ENCODE results near the gene NPR3. TPM values are rescaled to one million over a fixed set of nuclear protein-coding genes. Genes with fewer than 3 reads are reported as not detected.

NPR3 gene
- total and polyA plus RNA-seq, 3 experiments from 2014 or later, result not detected

DNA sequence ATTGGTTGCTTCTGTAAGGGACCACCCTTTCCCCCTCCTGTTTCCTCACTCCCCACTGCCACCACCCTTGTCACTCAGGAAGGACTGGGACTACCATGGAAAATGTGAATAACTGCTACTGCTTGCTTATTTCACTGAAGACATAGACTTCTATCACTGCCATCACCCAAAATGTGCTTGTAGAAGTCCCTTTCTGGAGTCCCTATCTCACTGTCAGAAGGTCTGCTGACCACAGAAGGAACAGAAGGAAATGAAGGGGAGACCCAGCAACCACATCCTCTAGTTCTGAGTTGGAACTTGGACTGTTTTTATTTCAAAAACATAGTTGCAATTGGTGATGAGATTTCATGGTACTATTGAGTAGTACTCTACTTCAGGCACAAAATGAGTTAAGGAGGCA, 122.5 kb downstream of the NPR3 start:
- Mint-ChIP-seq H3K36me3 (no peaks in the 10 kb centered on the region), H3K4me1 (no peaks in the 10 kb centered on the region), H3K27ac (no peak overlapping the region), H3K27me3 (no peaks in the 10 kb centered on the region), H3K9me3 (peaks cover 0 to 15% (median 0%) of the 10 kb centered on the region in 5 donors), H3K4me3 (no peak overlapping the region)
- no peaks in the 10 kb centered on the region for H3K9me3 ChIP-seq (ENCODE audit: low read length)
- no peak overlapping the region for H3K27ac ChIP-seq (ENCODE audit: low read depth, low read length)
- CTCF ChIA-PET, result no interaction called here
- POLR2A ChIA-PET, result no interaction called here
- H3K27me3 ChIP-seq (ENCODE audit: insufficient read depth, low read length, poor library complexity, severe bottlenecking), result no peaks in the 10 kb centered on the region
- no peak for DNase-seq
- H3K4me3 ChIP-seq (ENCODE audit: low read length), result no peak overlapping the region
- no peaks in the 10 kb centered on the region for H3K36me3 ChIP-seq (ENCODE audit: insufficient read depth, low read length)
- no peaks in the 10 kb centered on the region for H3K4me1 ChIP-seq (ENCODE audit: insufficient read depth, low read length)

- H3K36me3 Mint-ChIP-seq, result no peaks in the 10 kb centered on the region
- ChIA-PET CTCF (no interaction called here), POLR2A (no interaction called here)
- Histone ChIP-seq H3K27me3 (ENCODE audit: insufficient read depth, low read length, poor library complexity, severe bottlenecking) (no peaks in the 10 kb centered on the region), H3K36me3 (ENCODE audit: insufficient read depth, low read length) (no peaks in the 10 kb centered on the region), H3K4me3 (ENCODE audit: low read length) (no peak overlapping the region), H3K9me3 (ENCODE audit: low read length) (no peaks in the 10 kb centered on the region), H3K27ac (ENCODE audit: low read depth, low read length) (no peak overlapping the region), H3K4me1 (ENCODE audit: insufficient read depth, low read length) (no peaks in the 10 kb centered on the region)
- no peak overlapping the region for H3K4me3 Mint-ChIP-seq
- H3K27me3 Mint-ChIP-seq, result no peaks in the 10 kb centered on the region
- peaks cover 0 to 15% (median 0%) of the 10 kb centered on the region in 5 donors for H3K9me3 Mint-ChIP-seq
- no peak overlapping the region for H3K27ac Mint-ChIP-seq
- H3K4me1 Mint-ChIP-seq, result no peaks in the 10 kb centered on the region
- no peak for DNase-seq
These were observed 123.1 kb downstream of the NPR3 start for GRCh38 chr5:32834251-32834650.

DNA sequence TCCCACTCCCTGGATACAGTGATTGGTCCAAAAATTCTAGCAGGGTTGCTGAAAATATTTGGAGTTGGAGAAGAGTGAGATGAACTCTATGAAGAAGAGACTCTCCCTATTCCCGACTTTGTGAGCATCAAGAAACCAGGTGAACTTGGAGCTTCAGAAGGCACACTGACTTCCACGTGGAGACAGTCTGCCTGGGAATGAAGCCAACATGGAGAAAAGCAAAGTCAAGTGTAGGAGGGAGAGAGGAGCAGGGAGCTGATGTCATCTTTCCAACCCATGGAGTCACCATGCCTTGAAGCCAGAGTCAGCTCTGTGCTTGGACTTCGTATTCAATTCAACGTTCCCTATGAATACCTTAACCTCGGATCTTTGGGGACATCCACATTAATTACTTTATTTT, 125.1 kb downstream of the NPR3 start:
- Mint-ChIP-seq H3K4me1 (no peaks in the 10 kb centered on the region), H3K4me3 (no peak overlapping the region), H3K9me3 (peaks cover 0 to 11% (median 0%) of the 10 kb centered on the region in 5 donors), H3K27me3 (no peaks in the 10 kb centered on the region), H3K27ac (no peak overlapping the region), H3K36me3 (no peaks in the 10 kb centered on the region)
- H3K9me3 ChIP-seq (ENCODE audit: low read length), result no peaks in the 10 kb centered on the region
- H3K4me3 ChIP-seq (ENCODE audit: low read length), result no peak overlapping the region
- no peak for DNase-seq
- ChIA-PET CTCF (no interaction called here), POLR2A (no interaction called here)
- H3K4me1 ChIP-seq (ENCODE audit: insufficient read depth, low read length), result no peaks in the 10 kb centered on the region
- H3K27me3 ChIP-seq (ENCODE audit: insufficient read depth, low read length, poor library complexity, severe bottlenecking), result no peaks in the 10 kb centered on the region
- H3K36me3 ChIP-seq (ENCODE audit: insufficient read depth, low read length), result no peaks in the 10 kb centered on the region
- no peak overlapping the region for H3K27ac ChIP-seq (ENCODE audit: low read depth, low read length)

GRCh38 chr5:32837211-32837610, 126.1 kb downstream of the NPR3 start:
- no peak overlapping the region for H3K4me3 Mint-ChIP-seq
- no peaks in the 10 kb centered on the region for H3K4me1 Mint-ChIP-seq
- POLR2A ChIA-PET, result no interaction called here
- no peak for DNase-seq
- no peak overlapping the region for H3K27ac Mint-ChIP-seq
- no peaks in the 10 kb centered on the region for H3K4me1 ChIP-seq (ENCODE audit: insufficient read depth, low read length)
- H3K36me3 Mint-ChIP-seq, result no peaks in the 10 kb centered on the region
- CTCF ChIA-PET, result no interaction called here
- no peaks in the 10 kb centered on the region for H3K27me3 ChIP-seq (ENCODE audit: insufficient read depth, low read length, poor library complexity, severe bottlenecking)
- no peak overlapping the region for H3K4me3 ChIP-seq (ENCODE audit: low read length)
- H3K9me3 ChIP-seq (ENCODE audit: low read length), result no peaks in the 10 kb centered on the region
- H3K9me3 Mint-ChIP-seq, result peaks cover 0 to 9% (median 0%) of the 10 kb centered on the region in 5 donors
- peaks cover 0 to under 1% of the 10 kb centered on the region in 2 donors for H3K27me3 Mint-ChIP-seq
- H3K27ac ChIP-seq (ENCODE audit: low read depth, low read length), result no peak overlapping the region
- no peaks in the 10 kb centered on the region for H3K36me3 ChIP-seq (ENCODE audit: insufficient read depth, low read length)

DNA sequence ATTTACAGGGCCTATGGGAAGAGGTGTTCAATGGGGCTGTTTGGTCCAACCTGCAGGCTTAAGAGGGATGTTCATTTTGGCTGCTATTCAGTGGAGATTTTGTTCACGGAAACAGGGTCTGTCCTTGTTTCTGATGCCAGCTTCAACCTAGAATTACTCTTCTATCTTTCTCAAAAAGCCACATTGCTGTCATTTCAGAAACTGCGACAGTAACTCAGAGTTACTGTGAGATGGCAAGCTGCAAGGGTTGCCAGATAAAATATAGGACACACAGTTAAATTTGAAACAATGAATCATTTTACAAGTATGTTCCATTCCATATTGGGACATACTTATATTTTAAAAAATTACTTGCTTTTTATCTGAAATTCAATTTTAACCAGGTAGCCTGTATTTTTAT, 128.0 kb downstream of the NPR3 start:
- Histone ChIP-seq H3K27me3 (ENCODE audit: insufficient read depth, low read length, poor library complexity, severe bottlenecking) (no peaks in the 10 kb centered on the region), H3K4me1 (ENCODE audit: insufficient read depth, low read length) (no peaks in the 10 kb centered on the region), H3K9me3 (ENCODE audit: low read length) (no peaks in the 10 kb centered on the region), H3K27ac (ENCODE audit: low read depth, low read length) (no peak overlapping the region), H3K4me3 (ENCODE audit: low read length) (no peak overlapping the region), H3K36me3 (ENCODE audit: insufficient read depth, low read length) (no peaks in the 10 kb centered on the region)
- H3K27me3 Mint-ChIP-seq, result peaks cover 0 to 3% of the 10 kb centered on the region in 2 donors
- ChIA-PET POLR2A (no interaction called here), CTCF (no interaction called here)
- no peak overlapping the region for H3K4me3 Mint-ChIP-seq
- H3K4me1 Mint-ChIP-seq, result no peaks in the 10 kb centered on the region
- no peak overlapping the region for H3K27ac Mint-ChIP-seq
- peaks cover 0 to 6% (median 0%) of the 10 kb centered on the region in 5 donors for H3K9me3 Mint-ChIP-seq
- no peaks in the 10 kb centered on the region for H3K36me3 Mint-ChIP-seq
- DNase-seq, result no peak

DNA sequence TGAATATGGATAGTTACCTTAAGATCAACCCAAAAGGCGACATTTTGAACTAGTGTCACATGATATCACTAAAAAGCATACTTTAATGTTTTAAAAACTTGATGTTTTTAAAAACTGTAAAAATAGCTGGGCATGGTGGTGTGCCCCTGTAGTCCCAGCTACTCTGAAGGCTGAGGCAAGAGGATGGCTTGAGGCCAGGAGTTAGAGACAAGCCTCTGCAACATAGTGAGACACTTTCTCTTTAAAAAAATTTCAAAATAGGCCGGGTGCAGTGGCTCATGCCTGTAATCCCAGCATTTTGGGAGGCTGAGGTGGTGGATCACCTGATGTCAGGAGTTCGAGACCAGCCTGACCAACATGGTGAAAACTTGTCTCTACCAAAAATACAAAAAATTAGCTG, 129.5 kb downstream of the NPR3 start:
- Mint-ChIP-seq H3K36me3 (no peaks in the 10 kb centered on the region), H3K27ac (no peak overlapping the region), H3K4me1 (no peaks in the 10 kb centered on the region), H3K4me3 (no peak overlapping the region), H3K27me3 (peaks cover 0 to 3% of the 10 kb centered on the region in 2 donors), H3K9me3 (peaks cover 0 to 6% (median 0%) of the 10 kb centered on the region in 5 donors)
- Histone ChIP-seq H3K36me3 (ENCODE audit: insufficient read depth, low read length) (no peaks in the 10 kb centered on the region), H3K4me1 (ENCODE audit: insufficient read depth, low read length) (no peaks in the 10 kb centered on the region), H3K4me3 (ENCODE audit: low read length) (no peak overlapping the region), H3K27ac (ENCODE audit: low read depth, low read length) (no peak overlapping the region), H3K9me3 (ENCODE audit: low read length) (no peaks in the 10 kb centered on the region), H3K27me3 (ENCODE audit: insufficient read depth, low read length, poor library complexity, severe bottlenecking) (no peaks in the 10 kb centered on the region)
- POLR2A ChIA-PET, result no interaction called here
- CTCF ChIA-PET, result no interaction called here
- DNase-seq, result no peak

Other genes with a start within 250 kb of the NPR3 start
- gene SUB1, start 125.8 kb upstream of the NPR3 start, total RNA-seq, result 100 to 1,000 TPM; 484 to 511 TPM
- gene SUB1, start 125.8 kb upstream of the NPR3 start, polyA plus RNA-seq, result 476 TPM